HepG2 (cell line): ENCODE data around the gene PHRF1. TPM values are rescaled to one million over a fixed set of nuclear protein-coding genes. Genes with fewer than 3 reads are reported as not detected.

ENCODE experiments used
- CREM ChIP-seq, 2 experiments: sonication (generic) in 1 of 2; formaldehyde crosslinking in 1 of 2; IDR thresholded peaks; 2 replicates each; pipeline versions ENCODE4 v1.4.0 to v1.6.1; 2016 to 2020; ENCODE audit warnings: antibody characterized with exemption in 1 of 2, mild to moderate bottlenecking in 1 of 2, missing genetic modification reagents in 1 of 2
- EZH2 ChIP-seq: conservative IDR thresholded peaks from 2 replicates; pipeline ENCODE4 v1.6.1; 2012; ENCODE audit warnings: mild to moderate bottlenecking, low read depth, low read length, moderate library complexity
- FOXP1 ChIP-seq, 2 experiments: fragments of 450-650 bp in 1 of 2; IDR thresholded peaks; 2 replicates each; pipeline ENCODE4 v1.6.1; 2017 to 2018; ENCODE audit warnings: antibody characterized with exemption in 1 of 2
- HES4 ChIP-seq: sonication (generic); formaldehyde crosslinking; IDR thresholded peaks from 2 replicates; pipeline ENCODE4 v1.9.0; 2021; ENCODE audit warnings: mild to moderate bottlenecking, missing genetic modification reagents, borderline replicate concordance
- HOXA3 ChIP-seq: sonication (generic); formaldehyde crosslinking; IDR thresholded peaks from 2 replicates; pipeline ENCODE4 v1.5.0; 2020; ENCODE audit warnings: missing genetic modification reagents
- KDM1A ChIP-seq: IDR thresholded peaks from 2 replicates; pipeline ENCODE4 v1.6.1; 2016; ENCODE audit warnings: missing compliant biosample characterization
- MBNL3 ChIP-seq: fragments of 250-450 bp; sonication (Bioruptor Pico); conservative IDR thresholded peaks from 2 replicates; pipeline ENCODE4 v1.8.0; 2022; ENCODE audit warnings: mild to moderate bottlenecking, inconsistent platforms
- MTF1 ChIP-seq: sonication (generic); formaldehyde crosslinking; IDR thresholded peaks from 2 replicates; pipeline ENCODE4 v1.5.0; 2020; ENCODE audit warnings: missing genetic modification reagents
- MXI1 ChIP-seq: IDR thresholded peaks from 3 replicates; pipeline ENCODE4 v1.6.1; 2012; ENCODE audit warnings: low read depth, low read length, inconsistent platforms, borderline replicate concordance
- NFYC ChIP-seq: IDR thresholded peaks from 2 replicates; pipeline ENCODE4 v1.6.1; 2016; ENCODE audit warnings: missing genetic modification reagents, missing compliant biosample characterization
- POLR2AphosphoS5 ChIP-seq: IDR thresholded peaks from 2 replicates; pipeline ENCODE4 v1.6.1; 2012; ENCODE audit warnings: low read depth, low read length
- ZNF296 ChIP-seq: sonication (generic); formaldehyde crosslinking; conservative IDR thresholded peaks from 2 replicates; pipeline ENCODE4 v1.5.0; 2020; ENCODE audit warnings: mild to moderate bottlenecking, missing genetic modification reagents
- ZNF3 ChIP-seq: IDR thresholded peaks from 2 replicates; pipeline ENCODE4 v1.7.0; 2017; ENCODE audit warnings: inconsistent platforms
- ZNF329 ChIP-seq: sonication (generic); formaldehyde crosslinking; IDR thresholded peaks from 2 replicates; pipeline ENCODE4 v1.9.0; 2021; ENCODE audit warnings: low read depth, mild to moderate bottlenecking, missing genetic modification reagents
- ZNF441 ChIP-seq: sonication (generic); formaldehyde crosslinking; IDR thresholded peaks from 2 replicates; pipeline ENCODE4 v1.7.0; 2021; ENCODE audit warnings: missing genetic modification reagents, borderline replicate concordance
- ZNF605 ChIP-seq: sonication (generic); formaldehyde crosslinking; IDR thresholded peaks from 2 replicates; pipeline ENCODE4 v1.8.0; 2022; ENCODE audit warnings: mild to moderate bottlenecking, missing genetic modification reagents
- ZNF737 ChIP-seq: sonication (generic); formaldehyde crosslinking; IDR thresholded peaks from 2 replicates; pipeline ENCODE4 v1.5.0; 2020; ENCODE audit warnings: missing genetic modification reagents, mild to moderate bottlenecking, borderline replicate concordance
- polyA plus RNA-seq, 8 experiments: library from polyadenylated mRNA; depleted of rRNA in 3 of 8; stranded (reverse) in 7 of 8; unstranded in 1 of 8; fragments of >200 nt; fragmentation: Illumina TruSeq in 4 of 8; extraction: Trizol in 4 of 8; gene quantifications; 2 replicates each; pipeline versions ENCODE4 v1.2.1 to v1.2.3, GENCODE V29; 2011 to 2016; ENCODE audit warnings: low read depth in 4 of 8, missing spikeins in 1 of 8, mixed read lengths in 1 of 8; ENCODE audit not compliant: insufficient read depth in 1 of 8
- total RNA-seq, 5 experiments: library from RNA; depleted of rRNA; stranded (reverse); fragments of >200 nt; fragmentation: Illumina TruSeq; extraction: Trizol; gene quantifications; 2 replicates each; pipeline ENCODE4 v1.2.3, GENCODE V29; 2016; ENCODE audit warnings: low read depth in 1 of 5
- TF ChIP-seq, protein P1 (sequence below): sonication (generic); formaldehyde crosslinking; IDR thresholded peaks from 2 replicates; pipeline ENCODE4 v1.4.0; 2020; ENCODE audit warnings: missing genetic modification reagents, borderline replicate concordance
- TF ChIP-seq, protein P2 (sequence below): IDR thresholded peaks from 2 replicates; pipeline ENCODE4 v1.6.1; 2018; ENCODE audit warnings: missing genetic modification reagents, mild to moderate bottlenecking, missing compliant biosample characterization
- TF ChIP-seq, protein P3 (sequence below): sonication (generic); formaldehyde crosslinking; IDR thresholded peaks from 2 replicates; pipeline ENCODE4 v1.4.0; 2020; ENCODE audit warnings: missing genetic modification reagents

Gene PHRF1
- total and polyA plus RNA-seq, 2 of the 13 experiments (the other 11 are each of a cell fraction or from before 2014, with no cell fraction given): 8.2 to 16.7 TPM

DNA sequence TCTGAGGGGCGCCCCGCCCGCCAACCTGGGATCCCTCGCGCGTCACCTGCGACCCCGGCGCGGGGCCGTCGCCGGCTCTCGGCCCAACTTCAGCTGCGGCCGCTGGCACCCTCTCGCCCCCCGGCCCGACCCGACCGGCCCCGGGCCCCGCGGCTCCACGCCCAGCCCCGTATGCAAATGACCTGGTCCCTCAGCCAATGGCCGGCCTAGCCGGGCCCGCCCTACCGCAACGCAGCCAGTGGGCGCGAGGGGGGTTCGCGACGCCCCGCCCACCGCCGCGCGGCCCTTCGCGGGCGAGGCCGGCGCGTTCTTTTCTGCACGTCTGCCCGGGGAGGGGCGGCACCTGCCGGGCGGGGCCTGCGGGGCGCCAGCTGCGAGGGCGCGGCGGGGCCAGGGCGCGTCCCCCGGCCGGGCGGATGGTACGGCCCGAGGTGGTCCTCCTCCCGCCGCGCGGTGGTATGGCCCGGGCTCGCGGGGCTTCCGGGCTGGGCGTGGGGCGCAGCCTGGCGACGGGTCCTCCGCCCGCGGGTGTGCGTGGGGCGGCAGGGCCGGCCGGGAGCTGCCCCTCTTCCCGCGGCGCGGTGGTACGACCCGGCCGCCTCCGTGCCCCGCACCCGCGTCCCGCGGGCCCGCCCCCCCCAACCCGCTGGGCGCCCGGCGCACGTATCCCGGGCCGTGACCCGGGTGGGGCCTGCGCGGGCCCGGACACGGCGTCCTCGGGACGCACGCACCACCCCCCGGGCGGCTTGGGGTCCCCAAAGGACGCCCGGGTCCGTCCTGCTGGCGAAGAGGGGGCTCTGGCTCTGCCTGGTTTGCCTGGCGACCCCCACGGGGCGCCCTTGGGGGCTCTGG, 7.7 kb upstream of the PHRF1 start (continued):
- TF ChIP-seq, protein P1, sequence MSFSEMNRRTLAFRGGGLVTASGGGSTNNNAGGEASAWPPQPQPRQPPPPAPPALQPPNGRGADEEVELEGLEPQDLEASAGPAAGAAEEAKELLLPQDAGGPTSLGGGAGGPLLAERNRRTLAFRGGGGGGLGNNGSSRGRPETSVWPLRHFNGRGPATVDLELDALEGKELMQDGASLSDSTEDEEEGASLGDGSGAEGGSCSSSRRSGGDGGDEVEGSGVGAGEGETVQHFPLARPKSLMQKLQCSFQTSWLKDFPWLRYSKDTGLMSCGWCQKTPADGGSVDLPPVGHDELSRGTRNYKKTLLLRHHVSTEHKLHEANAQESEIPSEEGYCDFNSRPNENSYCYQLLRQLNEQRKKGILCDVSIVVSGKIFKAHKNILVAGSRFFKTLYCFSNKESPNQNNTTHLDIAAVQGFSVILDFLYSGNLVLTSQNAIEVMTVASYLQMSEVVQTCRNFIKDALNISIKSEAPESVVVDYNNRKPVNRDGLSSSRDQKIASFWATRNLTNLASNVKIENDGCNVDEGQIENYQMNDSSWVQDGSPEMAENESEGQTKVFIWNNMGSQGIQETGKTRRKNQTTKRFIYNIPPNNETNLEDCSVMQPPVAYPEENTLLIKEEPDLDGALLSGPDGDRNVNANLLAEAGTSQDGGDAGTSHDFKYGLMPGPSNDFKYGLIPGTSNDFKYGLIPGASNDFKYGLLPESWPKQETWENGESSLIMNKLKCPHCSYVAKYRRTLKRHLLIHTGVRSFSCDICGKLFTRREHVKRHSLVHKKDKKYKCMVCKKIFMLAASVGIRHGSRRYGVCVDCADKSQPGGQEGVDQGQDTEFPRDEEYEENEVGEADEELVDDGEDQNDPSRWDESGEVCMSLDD (CRISPR knock-in tag): no peak
- TF ChIP-seq ZNF441 (CRISPR knock-in tag) (no peak), POLR2AphosphoS5 (no peak; the same call in 1 of the 2 replicates), ZNF329 (CRISPR knock-in tag) (peak; percentile 56), NFYC (CRISPR knock-in tag) (peak; percentile 80), MXI1 (peak; percentile 87; the same call in 2 of the 3 replicates), ZNF296 (CRISPR knock-in tag) (no peak), KDM1A (CRISPR knock-in tag) (no peak), ZNF3 (CRISPR knock-in tag) (no peak), HES4 (CRISPR knock-in tag) (peak; percentile 41; the same call in 1 of the 2 replicates), MTF1 (CRISPR knock-in tag) (no peak), FOXP1 (IDR thresholded peaks at IDR 0.05) (no peak), FOXP1 (CRISPR knock-in tag; IDR thresholded peaks at IDR 0.05) (no peak), MBNL3 (no peak), CREM (IDR thresholded peaks at IDR 0.05) (no peak), CREM (CRISPR knock-in tag; IDR thresholded peaks at IDR 0.05) (no peak), EZH2 (no peak), ZNF605 (CRISPR knock-in tag) (no peak), HOXA3 (peak; percentile 80), ZNF737 (CRISPR knock-in tag) (no peak)
- TF ChIP-seq, protein P2, sequence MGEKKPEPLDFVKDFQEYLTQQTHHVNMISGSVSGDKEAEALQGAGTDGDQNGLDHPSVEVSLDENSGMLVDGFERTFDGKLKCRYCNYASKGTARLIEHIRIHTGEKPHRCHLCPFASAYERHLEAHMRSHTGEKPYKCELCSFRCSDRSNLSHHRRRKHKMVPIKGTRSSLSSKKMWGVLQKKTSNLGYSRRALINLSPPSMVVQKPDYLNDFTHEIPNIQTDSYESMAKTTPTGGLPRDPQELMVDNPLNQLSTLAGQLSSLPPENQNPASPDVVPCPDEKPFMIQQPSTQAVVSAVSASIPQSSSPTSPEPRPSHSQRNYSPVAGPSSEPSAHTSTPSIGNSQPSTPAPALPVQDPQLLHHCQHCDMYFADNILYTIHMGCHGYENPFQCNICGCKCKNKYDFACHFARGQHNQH (CRISPR knock-in tag): no peak
- TF ChIP-seq, protein P3, sequence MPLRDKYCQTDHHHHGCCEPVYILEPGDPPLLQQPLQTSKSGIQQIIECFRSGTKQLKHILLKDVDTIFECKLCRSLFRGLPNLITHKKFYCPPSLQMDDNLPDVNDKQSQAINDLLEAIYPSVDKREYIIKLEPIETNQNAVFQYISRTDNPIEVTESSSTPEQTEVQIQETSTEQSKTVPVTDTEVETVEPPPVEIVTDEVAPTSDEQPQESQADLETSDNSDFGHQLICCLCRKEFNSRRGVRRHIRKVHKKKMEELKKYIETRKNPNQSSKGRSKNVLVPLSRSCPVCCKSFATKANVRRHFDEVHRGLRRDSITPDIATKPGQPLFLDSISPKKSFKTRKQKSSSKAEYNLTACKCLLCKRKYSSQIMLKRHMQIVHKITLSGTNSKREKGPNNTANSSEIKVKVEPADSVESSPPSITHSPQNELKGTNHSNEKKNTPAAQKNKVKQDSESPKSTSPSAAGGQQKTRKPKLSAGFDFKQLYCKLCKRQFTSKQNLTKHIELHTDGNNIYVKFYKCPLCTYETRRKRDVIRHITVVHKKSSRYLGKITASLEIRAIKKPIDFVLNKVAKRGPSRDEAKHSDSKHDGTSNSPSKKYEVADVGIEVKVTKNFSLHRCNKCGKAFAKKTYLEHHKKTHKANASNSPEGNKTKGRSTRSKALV (CRISPR knock-in tag): no peak
